Osteocyte (in vitro differentiated cells): Measurements from ENCODE around the gene SORL1. TPM values are rescaled to one million over a fixed set of nuclear protein-coding genes. Genes with fewer than 3 reads are reported as not detected.

ENCODE experiments used
- DNase-seq: peaks from one replicate; pipeline ENCODE4 v3.0.0; 2021; ENCODE audit warnings: mixed read lengths; ENCODE audit not compliant: unreplicated experiment; ENCODE audit errors: extremely low spot score
- H3K27ac Mint-ChIP-seq: one replicate; pipeline ENCODE4 v1.8.0; 2021; ENCODE audit warnings: mild to moderate bottlenecking, mixed read lengths; ENCODE audit not compliant: unreplicated experiment
- H3K27me3 Mint-ChIP-seq: one replicate; pipeline ENCODE4 v1.8.0; 2021; ENCODE audit warnings: mixed read lengths; ENCODE audit not compliant: unreplicated experiment
- H3K36me3 Mint-ChIP-seq: one replicate; pipeline ENCODE4 v1.8.0; 2021; ENCODE audit warnings: mixed read lengths; ENCODE audit not compliant: unreplicated experiment
- H3K4me1 Mint-ChIP-seq: one replicate; pipeline ENCODE4 v1.8.0; 2021; ENCODE audit warnings: mixed read lengths; ENCODE audit not compliant: unreplicated experiment
- H3K4me3 Mint-ChIP-seq: one replicate; pipeline ENCODE4 v1.8.0; 2021; ENCODE audit warnings: mild to moderate bottlenecking, moderate library complexity, mixed read lengths; ENCODE audit not compliant: unreplicated experiment
- H3K9me3 Mint-ChIP-seq: one replicate; pipeline ENCODE4 v1.8.0; 2021; ENCODE audit warnings: mixed read lengths; ENCODE audit not compliant: unreplicated experiment
- CTCF ChIP-seq: fragments of 200-600 bp; sonication (generic); IDR thresholded peaks from 2 replicates; pipeline ENCODE4 v1.5.0; 2021; ENCODE audit warnings: antibody characterized with exemption, mild to moderate bottlenecking, moderate library complexity
- total RNA-seq: library from RNA; stranded (reverse); gene quantifications from 2 replicates; pipeline ENCODE4 v1.2.1, GENCODE V29; 2021

The SORL1 gene
- total RNA-seq, 1 donor from 2014 or later, result 3.1 TPM

- Mint-ChIP-seq H3K36me3 (no peaks in the 10 kb centered on the region), H3K9me3 (no peaks in the 10 kb centered on the region), H3K4me3 (no peak overlapping the region), H3K27me3 (no peaks in the 10 kb centered on the region), H3K4me1 (peaks cover 25% of the 10 kb centered on the region), H3K27ac (no peak overlapping the region)
- DNase-seq, result no peak
- TF ChIP-seq CTCF, result no peak
These were observed 205.0 kb downstream of the SORL1 start for GRCh38 chr11:121657146-121657545.

GRCh38 chr11:121659811-121660210 lies 207.7 kb downstream of the SORL1 start:
- H3K9me3 Mint-ChIP-seq, result no peaks in the 10 kb centered on the region
- no peak overlapping the region for H3K27ac Mint-ChIP-seq
- no peak for DNase-seq
- H3K4me3 Mint-ChIP-seq, result no peak overlapping the region
- H3K4me1 Mint-ChIP-seq, result peaks cover 27% of the 10 kb centered on the region
- no peak for TF ChIP-seq CTCF
- no peaks in the 10 kb centered on the region for H3K27me3 Mint-ChIP-seq
- no peaks in the 10 kb centered on the region for H3K36me3 Mint-ChIP-seq

GRCh38 chr11:121661880-121662486 lies 209.9 kb downstream of the SORL1 start:
- DNase-seq, result no peak
- Mint-ChIP-seq H3K4me1 (peaks cover 10% of the 10 kb centered on the region), H3K36me3 (no peaks in the 10 kb centered on the region), H3K27me3 (no peaks in the 10 kb centered on the region), H3K4me3 (no peak overlapping the region), H3K27ac (peak overlapping the region; percentile 7), H3K9me3 (no peaks in the 10 kb centered on the region)
- TF ChIP-seq CTCF, result no peak

GRCh38 chr11:121664144-121664543 lies 212.0 kb downstream of the SORL1 start:
- TF ChIP-seq CTCF, result no peak
- Mint-ChIP-seq H3K27ac (no peak overlapping the region), H3K9me3 (peaks cover 4% of the 10 kb centered on the region), H3K4me3 (no peak overlapping the region), H3K4me1 (peaks cover 10% of the 10 kb centered on the region), H3K27me3 (no peaks in the 10 kb centered on the region), H3K36me3 (no peaks in the 10 kb centered on the region)
- DNase-seq, result no peak

GRCh38 chr11:121665206-121665838 lies 213.2 kb downstream of the SORL1 start:
- Mint-ChIP-seq H3K36me3 (no peaks in the 10 kb centered on the region), H3K27ac (no peak overlapping the region), H3K4me3 (no peak overlapping the region), H3K9me3 (peaks cover 4% of the 10 kb centered on the region), H3K4me1 (peaks cover 10% of the 10 kb centered on the region), H3K27me3 (peaks cover 4% of the 10 kb centered on the region)
- no peak for DNase-seq
- no peak for TF ChIP-seq CTCF
